ENCODE results near the gene SPATA19. TPM values are rescaled to one million over a fixed set of nuclear protein-coding genes. Genes with fewer than 3 reads are reported as not detected.

SPATA19 gene
- total RNA-seq, 3 donors from 2014 or later (not counting 1 experiment from before 2014, with no cell fraction given) = not detected

DNA sequence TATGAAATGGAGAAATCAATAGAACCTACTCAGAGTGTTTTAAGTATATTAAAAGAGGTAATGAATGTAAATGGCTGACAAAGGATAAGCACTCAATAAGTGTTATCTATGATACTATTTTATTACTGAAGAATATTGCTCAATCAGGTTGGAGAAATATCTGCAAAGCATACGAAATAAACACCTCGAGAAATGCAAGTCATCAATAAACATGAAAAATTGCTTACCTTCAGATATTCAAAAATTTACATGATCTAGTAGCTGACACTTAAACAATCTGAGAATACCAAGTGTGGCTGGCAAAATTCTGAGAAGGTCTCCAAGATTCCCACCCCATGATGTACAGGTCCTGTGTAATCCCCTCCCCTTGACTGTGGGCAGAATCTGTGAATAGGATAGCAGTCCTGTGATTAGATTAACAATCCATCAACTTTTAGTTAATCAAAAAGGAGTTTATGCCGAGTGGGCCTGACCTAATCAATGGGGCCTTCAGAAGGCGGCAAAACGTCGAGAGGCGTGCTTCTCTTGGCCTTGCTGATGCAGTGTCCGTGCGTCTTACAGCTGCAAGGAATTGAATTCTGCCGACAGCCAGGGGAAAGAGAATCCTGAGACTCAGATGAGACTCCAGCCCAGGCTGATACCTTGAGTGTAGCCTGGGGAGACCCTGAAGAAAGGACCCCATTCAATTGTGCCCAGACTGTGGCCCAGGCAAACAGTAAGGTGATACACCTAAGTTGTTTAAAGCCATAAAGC is 49.1 kb downstream of the SPATA19 start:
- Histone ChIP-seq H3K27ac (ENCODE audit: low read length) (no peak overlapping the region), H3K4me1 (ENCODE audit: control insufficient read depth, insufficient read depth, low read length) (no peaks in the 10 kb centered on the region), H3K36me3 (ENCODE audit: control insufficient read depth, insufficient read depth, low read length) (no peaks in the 10 kb centered on the region), H3K4me3 (ENCODE audit: low read length) (no peak overlapping the region), H3K27me3 (ENCODE audit: control insufficient read depth, insufficient read depth, low read length) (no peaks in the 10 kb centered on the region), H3K9me3 (ENCODE audit: control insufficient read depth, insufficient read depth, low read length) (peaks cover 9% of the 10 kb centered on the region)
- H3K36me3 Mint-ChIP-seq = peaks cover 9% of the 10 kb centered on the region
- TF ChIP-seq, protein P1, sequence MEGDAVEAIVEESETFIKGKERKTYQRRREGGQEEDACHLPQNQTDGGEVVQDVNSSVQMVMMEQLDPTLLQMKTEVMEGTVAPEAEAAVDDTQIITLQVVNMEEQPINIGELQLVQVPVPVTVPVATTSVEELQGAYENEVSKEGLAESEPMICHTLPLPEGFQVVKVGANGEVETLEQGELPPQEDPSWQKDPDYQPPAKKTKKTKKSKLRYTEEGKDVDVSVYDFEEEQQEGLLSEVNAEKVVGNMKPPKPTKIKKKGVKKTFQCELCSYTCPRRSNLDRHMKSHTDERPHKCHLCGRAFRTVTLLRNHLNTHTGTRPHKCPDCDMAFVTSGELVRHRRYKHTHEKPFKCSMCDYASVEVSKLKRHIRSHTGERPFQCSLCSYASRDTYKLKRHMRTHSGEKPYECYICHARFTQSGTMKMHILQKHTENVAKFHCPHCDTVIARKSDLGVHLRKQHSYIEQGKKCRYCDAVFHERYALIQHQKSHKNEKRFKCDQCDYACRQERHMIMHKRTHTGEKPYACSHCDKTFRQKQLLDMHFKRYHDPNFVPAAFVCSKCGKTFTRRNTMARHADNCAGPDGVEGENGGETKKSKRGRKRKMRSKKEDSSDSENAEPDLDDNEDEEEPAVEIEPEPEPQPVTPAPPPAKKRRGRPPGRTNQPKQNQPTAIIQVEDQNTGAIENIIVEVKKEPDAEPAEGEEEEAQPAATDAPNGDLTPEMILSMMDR (IDR thresholded peaks at IDR 0.05) = no peak
- no peak overlapping the region for H3K4me3 Mint-ChIP-seq
- 95% methylated on average over 10 of the region's 10 CpGs for WGBS (ENCODE audit: insufficient coverage)
- peaks cover 4 to 6% of the 10 kb centered on the region in 2 donors for H3K9me3 Mint-ChIP-seq
- ATAC-seq (no peak), DNase-seq (no peak)
- intact Hi-C loops (cut with micrococcal nuclease) = no loop called here
- no peaks in the 10 kb centered on the region for H3K4me1 Mint-ChIP-seq
- peaks cover 0 to 6% of the 10 kb centered on the region in 2 donors for H3K27me3 Mint-ChIP-seq (ENCODE audit: low read depth in 2 of 2)
- no peak overlapping the region for H3K27ac Mint-ChIP-seq

DNA sequence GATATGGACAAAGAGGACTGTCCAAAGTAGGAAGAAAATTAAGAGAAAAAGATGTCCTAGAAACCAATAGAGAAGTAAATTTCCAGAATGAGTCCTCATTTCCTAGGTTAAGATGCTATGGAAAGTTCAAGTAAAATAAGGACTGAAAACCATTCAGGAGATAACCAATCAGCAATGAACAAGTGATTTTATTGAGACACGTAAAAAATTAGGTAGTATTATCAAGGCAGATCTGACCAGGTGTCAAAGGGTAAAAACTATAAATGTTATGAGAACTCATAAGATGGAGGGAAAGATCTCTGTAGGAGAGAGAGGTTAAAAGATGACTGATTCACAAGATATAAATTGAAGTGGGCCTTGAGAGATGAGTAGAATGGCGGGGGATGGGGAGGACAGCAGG is 50.2 kb downstream of the SPATA19 start:
- H3K36me3 Mint-ChIP-seq = peaks cover 9% of the 10 kb centered on the region
- DNase-seq (no peak), ATAC-seq (no peak)
- H3K27me3 Mint-ChIP-seq (ENCODE audit: low read depth in 2 of 2) = peaks cover 0 to 11% of the 10 kb centered on the region in 2 donors
- TF ChIP-seq, protein P1 (IDR thresholded peaks at IDR 0.05) = no peak
- Histone ChIP-seq H3K4me1 (ENCODE audit: control insufficient read depth, insufficient read depth, low read length) (no peaks in the 10 kb centered on the region), H3K36me3 (ENCODE audit: control insufficient read depth, insufficient read depth, low read length) (no peaks in the 10 kb centered on the region), H3K9me3 (ENCODE audit: control insufficient read depth, insufficient read depth, low read length) (peaks cover 9% of the 10 kb centered on the region), H3K27ac (ENCODE audit: low read length) (no peak overlapping the region), H3K4me3 (ENCODE audit: low read length) (no peak overlapping the region), H3K27me3 (ENCODE audit: control insufficient read depth, insufficient read depth, low read length) (no peaks in the 10 kb centered on the region)
- H3K4me3 Mint-ChIP-seq = no peak overlapping the region
- intact Hi-C loops (cut with micrococcal nuclease) = no loop called here
- no peaks in the 10 kb centered on the region for H3K4me1 Mint-ChIP-seq
- H3K9me3 Mint-ChIP-seq = peaks cover 4 to 6% of the 10 kb centered on the region in 2 donors
- WGBS (ENCODE audit: insufficient coverage) = 96% methylated on average over 2 of the region's 2 CpGs
- H3K27ac Mint-ChIP-seq = no peak overlapping the region

GRCh38 chr11:133794205-133794604 is 51.1 kb downstream of the SPATA19 start:
- H3K4me3 Mint-ChIP-seq = no peak overlapping the region

More at GRCh38 chr11:133794205-133794604, 51.1 kb downstream of the SPATA19 start:
- TF ChIP-seq, protein P1 (IDR thresholded peaks at IDR 0.05) = no peak
- H3K4me1 Mint-ChIP-seq = no peaks in the 10 kb centered on the region
- Histone ChIP-seq H3K4me3 (ENCODE audit: low read length) (no peak overlapping the region), H3K4me1 (ENCODE audit: control insufficient read depth, insufficient read depth, low read length) (no peaks in the 10 kb centered on the region), H3K9me3 (ENCODE audit: control insufficient read depth, insufficient read depth, low read length) (peaks cover 9% of the 10 kb centered on the region), H3K36me3 (ENCODE audit: control insufficient read depth, insufficient read depth, low read length) (no peaks in the 10 kb centered on the region), H3K27ac (ENCODE audit: low read length) (no peak overlapping the region), H3K27me3 (ENCODE audit: control insufficient read depth, insufficient read depth, low read length) (no peaks in the 10 kb centered on the region)
- H3K27ac Mint-ChIP-seq = no peak overlapping the region
- H3K36me3 Mint-ChIP-seq = peaks cover 9% of the 10 kb centered on the region
- H3K9me3 Mint-ChIP-seq = peaks cover 4 to 6% of the 10 kb centered on the region in 2 donors
- ATAC-seq = no peak
- peaks cover 0 to 11% of the 10 kb centered on the region in 2 donors for H3K27me3 Mint-ChIP-seq (ENCODE audit: low read depth in 2 of 2)
- no peak for DNase-seq
- 96% methylated on average over 2 of the region's 2 CpGs for WGBS (ENCODE audit: insufficient coverage)
- intact Hi-C loops (cut with micrococcal nuclease) = no loop called here

Measured in natural killer cell (primary cell).